Fibroblast of villous mesenchyme (primary cell): Measurements from ENCODE around the gene TMPRSS2. TPM values are rescaled to one million over a fixed set of nuclear protein-coding genes. Genes with fewer than 3 reads are reported as not detected.
"Not testable (repeated sequence)": the region's sequence is repeated elsewhere in the genome, so short reads cannot be mapped to it uniquely, and the experiment has no call there.

ENCODE experiments used
- DNase-seq: peaks from one replicate; pipeline ENCODE4 v3.0.0-alpha.2; 2010; ENCODE audit warnings: low read depth
- H3K4me3 ChIP-seq: 2 replicates; pipeline ENCODE4 v1.5.1; 2011; ENCODE audit warnings: low read depth, mild to moderate bottlenecking, low read length
- CTCF ChIP-seq: IDR thresholded peaks from 2 replicates; pipeline ENCODE4 v1.5.1; 2012; ENCODE audit warnings: low read depth, mild to moderate bottlenecking, low read length; ENCODE audit not compliant: insufficient read depth
- small RNA-seq: library from RNA; depleted of rRNA; stranded (forward); fragments of <200 nt; gene quantifications from one replicate; pipeline ENCODE3, GENCODE V24; 2012
- total RNA-seq: library from RNA; depleted of rRNA; stranded (reverse); fragments of >200 nt; gene quantifications from 2 replicates; pipeline ENCODE4 v1.2.3, GENCODE V29; 2012

TMPRSS2 gene
- total RNA-seq, 1 donor = not detected

- no peak for TF ChIP-seq CTCF
- no peak overlapping the region for H3K4me3 ChIP-seq
- no peak for DNase-seq
These were observed 85.2 kb downstream of the TMPRSS2 start for GRCh38 chr21:41422546-41423304.

- H3K4me3 ChIP-seq, DNase-seq: not testable (repeated sequence)
These were observed 87.0 kb downstream of the TMPRSS2 start for GRCh38 chr21:41420998-41421397.

GRCh38 chr21:41419921-41420862 is 87.8 kb downstream of the TMPRSS2 start:
- no peak for TF ChIP-seq CTCF
- peak; percentile 91 for DNase-seq
- peak overlapping the region; percentile 73 for H3K4me3 ChIP-seq

GRCh38 chr21:41418956-41419680 is 88.8 kb downstream of the TMPRSS2 start:
- TF ChIP-seq CTCF = no peak
- H3K4me3 ChIP-seq = no peak overlapping the region
- no peak for DNase-seq

- H3K4me3 ChIP-seq = no peak overlapping the region
- no peak for DNase-seq
- TF ChIP-seq CTCF = no peak
These were observed 89.6 kb downstream of the TMPRSS2 start for GRCh38 chr21:41418393-41418792.

- DNase-seq = not testable (repeated sequence)
These were observed 90.5 kb downstream of the TMPRSS2 start for GRCh38 chr21:41417505-41417904.

More at GRCh38 chr21:41417505-41417904, 90.5 kb downstream of the TMPRSS2 start:
- not testable (repeated sequence) for H3K4me3 ChIP-seq

Small RNAs within 50 kb of the gene (small RNA-seq; reads per million reads assigned to genes)
- gene RF00421 = not detected

Other genes starting within 250 kb of the TMPRSS2 start
- gene FAM3B, start 191.4 kb downstream of the TMPRSS2 start, total RNA-seq = not detected in 2 replicates
- gene MX2, start 146.1 kb downstream of the TMPRSS2 start, total RNA-seq = 0.97 and 2.6 TPM in 2 replicates
- 15.1 and 16.0 TPM in 2 replicates for gene MX1, start 81.9 kb downstream of the TMPRSS2 start, total RNA-seq